ENCODE data around the gene C1orf53.

DNA sequence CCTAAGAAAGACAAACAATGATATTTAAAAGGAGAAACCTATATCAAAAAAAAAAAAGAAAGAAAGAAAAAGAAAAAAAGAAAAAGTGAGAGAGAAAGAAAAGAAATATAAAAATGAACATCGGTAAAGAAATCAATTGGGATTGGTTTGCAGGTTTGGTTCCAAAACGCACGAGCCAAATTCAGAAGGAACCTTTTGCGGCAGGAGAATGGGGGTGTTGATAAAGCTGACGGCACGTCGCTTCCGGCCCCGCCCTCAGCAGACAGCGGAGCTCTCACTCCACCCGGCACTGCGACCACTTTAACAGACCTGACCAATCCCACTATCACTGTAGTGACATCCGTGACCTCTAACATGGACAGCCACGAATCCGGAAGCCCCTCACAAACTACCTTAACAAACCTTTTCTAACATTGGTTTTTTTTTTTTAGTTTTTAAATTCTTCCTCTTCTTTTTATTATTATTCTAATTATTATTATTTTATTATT, 26.5 kb downstream of the C1orf53 start:
- TF ChIP-seq POLR2AphosphoS5 (IDR thresholded peaks at IDR 0.05; ENCODE audit: low read depth, low read length) (no peak), TAF1 (IDR thresholded peaks at IDR 0.05; ENCODE audit: borderline replicate concordance, insufficient read depth, low read length) (no peak), SIN3A (IDR thresholded peaks at IDR 0.05; ENCODE audit: borderline replicate concordance, insufficient read depth, low read length) (no peak)
